Epithelial cell of proximal tubule (primary cell): ENCODE measurements around the gene LAPTM5. TPM values are rescaled to one million over a fixed set of nuclear protein-coding genes. Genes with fewer than 3 reads are reported as not detected.
A peak's percentile ranks its signal among the peaks of the same experiment; 100 is the strongest.

Experiments used
- DNase-seq: peaks from one replicate; pipeline ENCODE4 v3.0.0-alpha.2; 2011; ENCODE audit warnings: low read depth
- H3K4me3 ChIP-seq: 2 replicates; pipeline ENCODE4 v1.5.1; 2011; ENCODE audit warnings: low read depth, mild to moderate bottlenecking, low read length
- total RNA-seq: library from RNA; depleted of rRNA; stranded (reverse); fragments of >200 nt; gene quantifications from 2 replicates; pipeline ENCODE4 v1.2.3, GENCODE V29; 2015
- TF ChIP-seq, protein P1 (sequence below): conservative IDR thresholded peaks from 2 replicates; pipeline ENCODE4 v1.5.1; 2012; ENCODE audit warnings: low read depth, mild to moderate bottlenecking, low read length

LAPTM5 gene
- total RNA-seq, 1 donor from 2014 or later, result 2.4 TPM

DNA sequence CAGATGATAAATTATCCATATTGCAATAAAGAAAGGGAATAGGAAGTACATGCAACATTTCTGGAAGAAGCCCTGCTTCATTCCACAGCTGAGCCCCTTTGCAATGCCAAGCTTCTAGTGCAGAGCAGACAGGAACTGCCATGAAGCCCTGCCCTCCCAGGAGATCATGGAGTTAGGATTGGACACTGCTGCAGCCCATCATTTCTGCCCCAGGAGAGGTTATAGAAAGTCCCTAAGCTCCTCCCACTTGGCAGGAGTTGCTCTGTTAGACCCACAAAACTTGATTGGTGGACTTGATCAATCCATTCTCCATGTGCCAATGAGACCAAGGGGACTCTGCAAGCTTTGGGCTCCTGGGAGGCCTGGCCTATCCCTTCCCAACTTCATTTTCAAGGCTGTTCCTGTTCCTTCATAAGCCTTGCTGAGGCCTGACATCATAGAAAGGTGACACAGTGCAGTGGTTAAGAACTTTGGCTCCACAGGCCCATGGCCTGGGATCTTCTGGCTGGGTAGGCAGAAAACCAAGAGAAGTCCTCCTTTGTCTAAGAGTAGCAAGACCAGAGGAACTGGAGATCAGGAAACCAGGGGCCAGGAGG is 1.3 kb upstream of the LAPTM5 start:
- H3K4me3 ChIP-seq, result no peak overlapping the region
- DNase-seq, result no peak
- TF ChIP-seq, protein P1, sequence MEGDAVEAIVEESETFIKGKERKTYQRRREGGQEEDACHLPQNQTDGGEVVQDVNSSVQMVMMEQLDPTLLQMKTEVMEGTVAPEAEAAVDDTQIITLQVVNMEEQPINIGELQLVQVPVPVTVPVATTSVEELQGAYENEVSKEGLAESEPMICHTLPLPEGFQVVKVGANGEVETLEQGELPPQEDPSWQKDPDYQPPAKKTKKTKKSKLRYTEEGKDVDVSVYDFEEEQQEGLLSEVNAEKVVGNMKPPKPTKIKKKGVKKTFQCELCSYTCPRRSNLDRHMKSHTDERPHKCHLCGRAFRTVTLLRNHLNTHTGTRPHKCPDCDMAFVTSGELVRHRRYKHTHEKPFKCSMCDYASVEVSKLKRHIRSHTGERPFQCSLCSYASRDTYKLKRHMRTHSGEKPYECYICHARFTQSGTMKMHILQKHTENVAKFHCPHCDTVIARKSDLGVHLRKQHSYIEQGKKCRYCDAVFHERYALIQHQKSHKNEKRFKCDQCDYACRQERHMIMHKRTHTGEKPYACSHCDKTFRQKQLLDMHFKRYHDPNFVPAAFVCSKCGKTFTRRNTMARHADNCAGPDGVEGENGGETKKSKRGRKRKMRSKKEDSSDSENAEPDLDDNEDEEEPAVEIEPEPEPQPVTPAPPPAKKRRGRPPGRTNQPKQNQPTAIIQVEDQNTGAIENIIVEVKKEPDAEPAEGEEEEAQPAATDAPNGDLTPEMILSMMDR, result no peak

DNA sequence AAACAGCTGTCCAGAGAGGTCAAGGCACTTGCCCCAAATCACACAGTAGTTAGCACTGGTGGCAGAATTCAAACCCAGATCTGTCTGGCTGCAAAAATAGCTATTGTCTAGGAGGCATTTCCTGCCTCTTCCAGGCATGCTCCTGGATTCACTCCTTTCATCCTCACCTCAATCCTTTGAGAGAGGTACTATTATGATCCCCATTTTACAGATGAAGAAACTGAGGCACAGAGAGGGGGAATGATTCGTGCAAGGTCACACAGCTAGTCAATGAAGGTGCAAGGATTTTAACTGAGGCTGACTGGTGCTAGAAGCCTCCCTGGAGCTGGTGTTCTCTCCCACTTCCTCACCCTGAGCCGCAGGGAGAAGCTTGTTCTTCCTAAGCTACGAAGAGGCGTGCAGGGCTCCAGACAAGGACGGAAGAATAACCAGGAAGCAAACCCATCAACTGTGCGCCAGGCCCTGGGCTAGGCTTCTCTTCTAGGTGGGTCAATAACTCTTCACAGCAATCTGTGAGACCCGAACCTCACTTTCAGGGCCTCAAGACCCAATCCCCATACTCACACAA is 631 bp upstream of the LAPTM5 start:
- DNase-seq, result no peak
- TF ChIP-seq, protein P1, result no peak
- no peak overlapping the region for H3K4me3 ChIP-seq

DNA sequence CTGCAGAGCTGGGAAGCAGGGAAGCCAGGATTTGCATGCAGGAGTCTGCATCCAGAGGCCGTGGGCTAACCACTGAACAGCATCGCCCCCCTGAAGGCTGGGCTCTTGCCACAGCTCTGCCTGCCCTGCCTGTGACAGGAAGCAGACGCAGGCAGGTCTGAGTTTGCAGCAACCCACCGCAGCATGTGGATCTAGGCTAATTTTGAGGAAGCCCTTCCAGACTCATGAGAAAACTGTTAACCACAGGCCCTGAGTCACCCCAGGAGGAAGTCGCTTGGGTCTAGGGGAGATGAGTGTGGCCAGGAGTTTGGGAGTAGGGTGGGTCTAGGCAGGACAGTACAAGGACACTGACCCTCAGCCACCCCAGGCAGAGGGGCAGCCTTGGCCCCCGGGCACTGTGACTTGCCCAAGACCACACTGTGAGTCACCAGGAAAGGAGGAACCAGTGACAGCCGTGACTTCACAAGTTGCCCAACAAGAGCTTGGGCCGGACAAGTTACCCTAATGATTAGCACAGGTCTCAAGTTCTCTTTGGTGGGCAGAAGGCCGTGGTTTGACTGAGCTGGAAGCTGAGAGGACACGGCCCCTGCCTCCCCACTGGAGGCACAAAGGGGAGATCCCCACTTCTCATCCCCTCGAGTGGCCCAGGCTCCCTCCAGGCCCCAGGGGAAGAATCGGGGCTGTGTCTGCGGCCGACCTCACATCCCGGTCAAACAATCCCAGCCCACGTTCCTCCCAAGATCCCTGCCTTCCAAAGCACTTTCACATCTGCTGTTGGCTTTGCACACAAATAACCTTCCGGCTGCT is 826 bp downstream of the LAPTM5 start:
- no peak overlapping the region for H3K4me3 ChIP-seq
- DNase-seq, result peak; percentile 23
- TF ChIP-seq, protein P1, result no peak

DNA sequence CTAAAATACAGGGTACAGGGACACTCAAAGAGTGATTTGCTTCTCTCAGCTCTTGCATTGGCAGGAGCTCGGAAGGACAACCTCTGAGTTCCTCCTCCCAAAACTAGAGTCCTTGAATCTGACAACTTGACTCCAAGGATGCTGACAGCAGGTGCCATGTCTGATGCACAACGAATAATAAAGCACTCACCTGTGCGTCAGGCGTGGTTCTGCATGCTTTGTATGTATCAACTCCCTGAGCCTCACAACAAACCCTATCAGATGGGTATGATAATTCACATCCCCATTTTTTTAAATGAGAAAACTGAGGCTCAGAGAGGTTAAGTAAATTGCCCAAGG is 1.4 kb downstream of the LAPTM5 start:
- TF ChIP-seq, protein P1, result no peak
- DNase-seq, result no peak
- no peak overlapping the region for H3K4me3 ChIP-seq

DNA sequence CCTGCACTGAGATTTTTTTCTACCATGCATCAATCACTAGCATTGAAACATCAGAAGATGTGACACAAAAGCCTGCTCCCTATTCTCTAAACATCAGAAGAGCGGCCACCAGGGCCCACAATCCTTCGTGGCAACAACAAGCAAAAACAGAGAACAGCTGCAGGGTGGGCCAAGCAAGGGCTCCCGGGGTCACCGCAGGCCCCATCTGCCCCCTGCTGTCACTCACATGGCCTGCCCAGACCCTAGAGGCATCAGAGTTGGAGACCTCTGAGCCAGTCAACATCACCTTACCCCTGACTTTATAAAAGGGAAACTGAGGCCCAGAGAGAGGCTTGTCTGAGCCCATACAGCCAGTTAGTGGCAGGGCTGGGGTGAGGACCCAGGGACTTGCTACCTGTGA is 1.8 kb downstream of the LAPTM5 start:
- DNase-seq, result no peak
- no peak overlapping the region for H3K4me3 ChIP-seq
- TF ChIP-seq, protein P1, result no peak

DNA sequence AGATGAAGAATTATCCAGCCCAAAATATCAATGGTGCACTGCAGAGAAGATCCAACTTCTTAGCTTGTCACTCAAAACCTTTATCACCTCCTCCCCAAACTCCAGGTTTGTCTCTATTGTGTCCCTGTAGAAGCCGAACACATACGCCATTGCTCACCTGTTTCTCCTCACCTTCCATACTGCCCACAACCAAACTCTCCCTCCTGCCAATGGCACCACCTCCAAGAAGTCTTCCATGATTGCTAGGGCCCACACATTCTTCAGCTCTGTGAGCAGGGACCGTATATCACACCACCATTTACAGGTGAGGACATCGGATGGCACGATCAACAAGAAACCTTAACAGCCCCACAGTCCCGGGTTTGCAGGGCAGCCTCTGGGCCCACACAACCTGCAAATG is 2.2 kb downstream of the LAPTM5 start:
- no peak overlapping the region for H3K4me3 ChIP-seq
- TF ChIP-seq, protein P1, result no peak
- no peak for DNase-seq
